Activated T-helper 1 cell treated with Interleukin-2 at 50 U/mL for 16 hours (primary cell): ENCODE measurements around the gene OTUB2.

ENCODE experiments used
- DNase-seq: peaks from one replicate; pipeline ENCODE4 v3.0.0-alpha.2; 2020; ENCODE audit warnings: low read depth

OTUB2 gene

GRCh38 chr14:94041551-94042346 is 15.6 kb downstream of the OTUB2 start:
- no peak for DNase-seq

DNA sequence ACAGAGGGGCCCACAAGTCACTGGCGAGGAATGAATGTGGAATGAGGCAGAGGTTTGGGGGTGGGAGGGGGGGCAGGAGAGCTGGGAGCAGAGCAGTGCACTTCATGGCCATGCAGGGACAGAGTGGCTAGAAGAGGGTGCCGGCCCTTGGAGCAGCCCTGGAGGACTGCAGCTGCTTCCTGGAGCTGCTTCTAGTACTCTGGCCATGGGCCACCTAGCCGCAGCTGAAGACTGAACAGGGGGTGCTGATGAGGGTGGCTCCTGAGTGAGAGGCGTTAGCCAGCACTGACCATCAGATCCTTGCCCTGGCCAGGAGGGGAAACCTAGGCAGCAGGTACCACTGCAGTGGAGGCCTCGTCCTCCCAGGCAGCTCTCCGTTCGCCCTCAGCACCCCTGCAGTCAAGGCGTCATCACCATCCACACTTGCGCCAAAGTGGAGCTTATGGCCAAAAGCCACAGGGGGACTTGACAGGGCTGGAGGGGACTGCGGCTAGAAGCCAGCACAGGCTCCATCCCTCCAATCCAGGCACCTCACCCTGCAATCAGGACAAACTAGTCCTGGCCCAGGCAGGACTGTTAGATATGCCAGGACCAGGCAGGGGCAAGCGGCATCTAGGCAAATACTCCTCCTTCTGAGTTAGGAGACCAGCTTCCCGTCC is 16.4 kb downstream of the OTUB2 start:
- no peak for DNase-seq

GRCh38 chr14:94043111-94043755 is 17.1 kb downstream of the OTUB2 start:
- no peak for DNase-seq

DNA sequence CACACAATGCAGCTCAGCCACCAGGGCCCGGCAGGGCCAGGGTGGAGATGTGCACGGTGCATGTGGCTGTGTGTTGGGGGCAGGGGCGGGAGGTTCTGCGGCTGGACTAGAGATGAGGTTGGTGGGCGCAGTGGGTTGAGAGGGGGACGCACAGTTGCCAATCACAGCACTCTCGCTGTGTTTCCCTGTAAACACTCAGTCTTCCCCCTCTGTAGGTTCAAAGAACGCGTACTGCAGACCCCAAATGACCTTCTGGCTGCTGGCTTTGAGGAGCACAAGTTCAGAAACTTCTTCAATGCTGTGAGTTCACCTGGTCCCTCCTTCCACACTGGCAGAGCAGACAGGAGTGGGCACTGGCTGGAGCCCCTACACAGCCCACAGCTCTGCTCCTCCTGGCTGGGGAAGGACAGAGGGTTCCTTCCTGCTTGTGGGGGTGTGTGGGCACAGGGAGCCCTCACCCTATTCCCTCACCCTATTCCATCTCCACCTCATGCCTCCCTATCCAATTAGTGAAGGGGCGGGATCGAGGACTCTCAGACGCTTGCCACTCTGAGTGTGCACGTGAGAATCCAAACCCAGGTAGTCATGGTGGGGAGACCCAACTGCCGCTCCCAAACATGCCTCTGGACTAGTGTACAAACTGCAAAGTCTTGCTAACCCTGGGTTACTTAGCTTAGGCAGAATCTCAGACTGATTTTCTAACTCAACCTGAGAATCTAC is 17.8 kb downstream of the OTUB2 start:
- DNase-seq: no peak

GRCh38 chr14:94044476-94045091 is 18.4 kb downstream of the OTUB2 start:
- DNase-seq: no peak

GRCh38 chr14:94045101-94045500 is 19.0 kb downstream of the OTUB2 start:
- no peak for DNase-seq

- DNase-seq: no peak
Measured at GRCh38 chr14:94045563-94046345, 19.6 kb downstream of the OTUB2 start.

DNA sequence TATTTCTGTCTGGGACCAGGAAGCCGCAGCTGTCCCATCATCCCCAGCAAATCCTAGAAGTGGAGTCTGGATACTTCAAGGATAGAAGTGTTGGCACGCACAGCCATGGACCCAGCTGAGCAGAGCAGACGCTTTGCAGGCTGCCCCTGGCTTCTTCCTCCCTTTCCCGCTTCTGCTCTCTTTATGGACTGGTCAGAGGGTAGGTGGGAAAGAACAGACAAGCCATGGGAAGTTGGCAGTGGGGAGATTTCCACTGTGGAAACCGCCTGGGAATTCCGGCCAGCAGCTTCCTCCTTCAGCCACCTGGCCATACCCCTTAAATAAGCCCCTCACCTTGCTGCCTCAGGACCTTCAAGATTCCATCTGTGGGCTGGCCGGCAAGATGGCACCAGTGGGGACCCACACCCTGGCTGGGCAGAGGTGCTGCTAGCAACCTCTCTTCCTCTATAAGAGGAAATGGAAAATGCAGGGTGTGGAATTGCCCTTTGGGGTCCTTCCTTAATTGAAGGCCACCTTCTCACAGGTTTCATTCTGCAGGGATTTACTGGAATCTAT is 20.6 kb downstream of the OTUB2 start:
- DNase-seq: no peak

- DNase-seq: no peak
Measured at GRCh38 chr14:94047581-94047980, 21.4 kb downstream of the OTUB2 start.

GRCh38 chr14:94048691-94049624 is 22.8 kb downstream of the OTUB2 start:
- DNase-seq: no peak

DNA sequence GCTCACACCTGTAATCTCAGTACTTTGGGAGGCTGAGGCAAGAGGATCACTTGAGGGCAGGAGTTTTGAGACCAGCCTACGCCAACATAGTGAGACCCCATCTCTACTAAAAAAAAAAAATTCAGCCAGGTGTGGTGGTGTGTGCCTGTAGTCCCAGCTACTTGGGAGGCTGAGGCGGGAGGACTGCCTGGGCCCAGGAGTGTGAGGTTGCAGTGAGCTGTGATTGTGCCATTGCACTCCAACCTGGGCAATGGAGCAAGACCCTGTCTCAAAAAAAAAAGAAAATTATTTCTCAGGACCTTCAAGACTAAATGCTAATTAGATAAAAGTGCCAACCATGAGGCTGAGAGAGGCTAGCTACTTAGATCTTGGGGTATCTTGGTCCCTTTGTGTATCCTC is 23.5 kb downstream of the OTUB2 start:
- no peak for DNase-seq

DNA sequence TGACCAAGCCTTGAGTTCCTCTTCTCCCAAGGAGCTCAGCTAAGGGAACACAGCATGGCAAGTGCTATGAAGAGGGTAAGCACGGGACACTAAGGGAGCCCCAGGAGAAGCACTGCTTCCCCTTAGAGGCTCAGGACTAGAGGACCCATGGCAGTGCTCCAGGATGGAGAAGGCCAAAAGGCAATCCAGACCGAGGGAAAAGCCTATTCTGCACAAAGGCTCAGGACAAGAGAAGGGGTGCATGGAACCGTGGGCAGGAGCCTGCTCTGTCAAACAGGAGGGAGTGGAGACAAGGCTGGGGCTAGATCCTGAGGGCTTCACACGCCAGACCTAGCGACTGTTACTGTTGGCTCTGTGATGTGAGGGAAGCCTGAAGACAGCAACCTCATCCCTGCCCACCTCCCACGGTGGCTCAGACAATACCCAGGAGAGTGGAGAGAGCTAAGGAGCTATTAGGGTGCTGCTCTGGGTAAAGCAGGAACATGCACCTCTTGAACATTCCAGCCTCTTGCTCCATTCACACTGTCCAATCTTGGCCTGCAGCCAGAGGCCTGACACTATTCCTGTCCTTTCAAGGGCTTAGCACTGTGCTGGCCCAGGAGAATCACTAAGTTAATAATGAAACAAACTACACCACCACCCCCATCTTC is 24.2 kb downstream of the OTUB2 start:
- DNase-seq: no peak

- no peak for DNase-seq
Measured at GRCh38 chr14:94051115-94051514, 25.0 kb downstream of the OTUB2 start.

DNA sequence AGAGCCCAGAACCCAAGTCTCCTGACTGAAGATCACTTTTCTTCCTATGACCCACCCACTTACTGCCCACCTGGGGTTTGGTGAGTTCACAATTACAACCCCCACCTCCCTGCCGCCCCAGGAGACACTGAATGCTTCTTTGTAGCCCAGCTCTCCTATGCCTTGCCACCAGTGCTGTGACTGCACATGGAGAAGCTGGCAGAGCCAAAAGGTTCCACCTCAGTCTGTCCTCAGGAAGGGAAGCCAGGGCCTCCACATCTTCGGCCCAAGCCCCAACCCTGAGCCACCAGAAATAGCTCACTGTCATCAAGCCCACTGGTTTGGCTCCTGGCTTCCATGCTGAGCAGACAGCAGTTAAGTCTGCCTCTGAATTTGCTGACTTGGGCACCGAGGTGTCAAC is 25.6 kb downstream of the OTUB2 start:
- no peak for DNase-seq

DNA sequence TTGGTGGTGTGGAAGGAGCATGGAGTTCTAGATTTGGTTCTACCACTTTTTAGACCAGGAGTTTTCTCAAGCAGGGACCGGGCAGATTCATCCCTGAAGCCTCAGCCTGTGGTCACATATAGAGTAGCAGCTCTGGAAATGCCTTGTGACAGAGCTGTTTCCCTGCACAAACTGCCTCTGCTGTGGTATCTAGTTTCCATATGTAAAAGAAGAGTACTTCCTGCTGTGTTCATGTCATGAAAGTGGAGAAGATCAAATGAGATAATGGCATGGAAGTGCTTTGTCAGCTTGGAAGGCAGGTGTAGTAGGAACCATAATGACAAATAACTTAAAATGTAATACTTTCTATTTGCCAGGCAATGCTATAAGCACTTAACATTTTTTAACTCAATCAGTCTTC is 26.1 kb downstream of the OTUB2 start:
- no peak for DNase-seq

DNA sequence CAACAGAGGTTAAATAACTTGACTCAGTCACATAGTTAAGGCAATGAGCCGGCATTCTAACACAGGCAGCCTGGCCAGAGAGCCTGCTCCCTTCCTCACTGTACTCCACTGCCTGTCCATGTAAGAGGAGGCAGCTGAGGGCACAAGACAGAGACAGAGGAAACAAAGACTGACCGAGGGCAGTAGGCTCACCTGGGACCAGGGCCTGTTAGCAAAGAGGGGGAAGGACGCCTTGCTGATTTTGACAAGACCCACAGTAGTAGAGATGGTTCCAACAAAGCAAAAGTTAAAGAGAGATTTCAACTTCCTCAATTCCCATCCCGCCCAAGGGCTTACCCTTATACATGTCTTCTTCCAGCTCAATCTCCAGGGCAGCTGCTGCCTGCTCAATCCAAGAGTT is 26.5 kb downstream of the OTUB2 start:
- DNase-seq: no peak

- DNase-seq: no peak
Measured at GRCh38 chr14:94054401-94054800, 28.3 kb downstream of the OTUB2 start.

- DNase-seq: no peak
Measured at GRCh38 chr14:94054936-94055335, 28.8 kb downstream of the OTUB2 start.

DNA sequence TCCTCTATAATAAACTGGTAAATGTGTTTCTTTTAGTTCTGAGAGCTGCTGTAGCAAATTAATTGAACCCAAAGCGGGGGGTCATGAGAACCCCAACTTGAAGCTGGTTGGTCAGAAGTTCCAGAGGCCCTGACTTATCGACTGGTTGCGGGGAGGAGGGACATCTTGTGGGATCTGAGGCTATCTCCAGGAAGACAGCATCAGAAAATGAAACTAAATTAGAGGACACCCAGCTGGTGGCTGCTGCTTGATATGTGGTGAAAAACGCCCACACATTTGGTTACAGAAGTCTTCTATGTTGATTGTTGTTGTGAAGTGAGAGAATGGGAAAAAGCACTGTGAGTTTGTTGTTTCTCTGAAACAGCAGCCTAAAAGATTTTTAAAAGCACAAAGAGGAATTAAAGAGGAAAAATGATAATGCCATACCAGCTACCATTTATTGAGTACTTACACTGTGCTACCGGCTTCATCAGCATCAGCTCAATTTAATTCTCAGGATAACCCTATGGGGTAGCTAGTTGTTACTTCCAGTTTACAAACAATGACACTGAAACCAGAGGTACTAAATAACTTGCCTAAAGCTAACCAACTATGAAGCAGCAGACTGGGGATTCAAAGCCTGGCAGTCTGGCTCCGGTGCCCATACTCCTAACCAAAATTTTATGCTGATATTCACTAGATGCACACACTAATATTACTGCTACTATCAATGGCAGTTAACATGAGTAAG is 30.6 kb downstream of the OTUB2 start:
- no peak for DNase-seq
